Ascending aorta (tissue), 2 donors: ENCODE measurements around the gene LHX6. TPM values are rescaled to one million over a fixed set of nuclear protein-coding genes. Genes with fewer than 3 reads are reported as not detected.

Experiments
- DNase-seq, 2 donors: peaks; one replicate each; pipeline ENCODE4 v3.0.0-alpha.2; 2019; ENCODE audit warnings: low spot score in 2 of 2
- H3K27ac ChIP-seq, 2 donors: fragments of 200-600 bp; sonication (generic); one replicate each; pipeline ENCODE4 v1.5.1; 2016 to 2017; ENCODE audit warnings: mild to moderate bottlenecking in 1 of 2
- H3K27me3 ChIP-seq: fragments of 200-600 bp; sonication (generic); one replicate; pipeline ENCODE4 v1.5.1; 2017
- H3K36me3 ChIP-seq, 2 donors: fragments of 200-600 bp; sonication (generic); one replicate each; pipeline ENCODE4 v1.5.1; 2016
- H3K4me1 ChIP-seq, 2 donors: fragments of 200-600 bp; sonication (generic); one replicate each; pipeline ENCODE4 v1.5.1; 2016 to 2017; ENCODE audit warnings: mild to moderate bottlenecking in 1 of 2
- H3K4me3 ChIP-seq, 2 donors: fragments of 200-600 bp; sonication (generic); one replicate each; pipeline ENCODE4 v1.5.1; 2016 to 2017; ENCODE audit warnings: mild to moderate bottlenecking in 1 of 2
- H3K9me3 ChIP-seq, 2 donors: fragments of 200-600 bp; sonication (generic); one replicate each; pipeline ENCODE4 v1.5.1; 2016
- CTCF ChIP-seq, 3 experiments: fragments of 200-600 bp in 2 of 3; fragments of 450-650 bp in 1 of 3; sonication (generic) in 2 of 3; IDR thresholded peaks; one replicate each; pipeline ENCODE4 v1.5.1; 2016 to 2019; ENCODE audit warnings: antibody characterized with exemption in 3 of 3, mild to moderate bottlenecking in 1 of 3, moderate library complexity in 1 of 3
- intact Hi-C: fragments of 100-400 bp; cut with DNase I; formaldehyde crosslinking; loops from one replicate; pipeline ENCODE4 v1.15.1; 2023
- total RNA-seq: library from RNA; depleted of rRNA; stranded (reverse); fragments of >200 nt; gene quantifications from one replicate; pipeline ENCODE4 v1.1.0, GENCODE V29; 2016

LHX6 gene
- total RNA-seq, 1 donor from 2014 or later, result 141 TPM

- no peak overlapping the region for H3K27ac ChIP-seq
- no peak for DNase-seq
- no peaks in the 10 kb centered on the region for H3K4me1 ChIP-seq
- H3K4me3 ChIP-seq, result no peak overlapping the region
- TF ChIP-seq CTCF (IDR thresholded peaks at IDR 0.05), result no peak
- H3K9me3 ChIP-seq, result no peaks in the 10 kb centered on the region
- H3K36me3 ChIP-seq, result no peaks in the 10 kb centered on the region
- no peaks in the 10 kb centered on the region for H3K27me3 ChIP-seq
- intact Hi-C loops, result no loop called here
These were observed 42.5 kb downstream of the LHX6 start for GRCh38 chr9:122186301-122186700.

- Histone ChIP-seq H3K36me3 (no peaks in the 10 kb centered on the region), H3K4me1 (no peaks in the 10 kb centered on the region), H3K9me3 (no peaks in the 10 kb centered on the region), H3K27ac (no peak overlapping the region), H3K4me3 (no peak overlapping the region), H3K27me3 (no peaks in the 10 kb centered on the region)
- intact Hi-C loops, result no loop called here
- TF ChIP-seq CTCF (IDR thresholded peaks at IDR 0.05), result no peak
- no peak for DNase-seq
These were observed 44.2 kb downstream of the LHX6 start for GRCh38 chr9:122184551-122184950.

GRCh38 chr9:122183501-122183900 lies 45.3 kb downstream of the LHX6 start:
- no peak for TF ChIP-seq CTCF (IDR thresholded peaks at IDR 0.05)
- intact Hi-C loops, result no loop called here
- no peaks in the 10 kb centered on the region for H3K4me1 ChIP-seq
- H3K36me3 ChIP-seq, result no peaks in the 10 kb centered on the region
- H3K27ac ChIP-seq, result no peak overlapping the region
- no peak for DNase-seq
- H3K9me3 ChIP-seq, result no peaks in the 10 kb centered on the region
- H3K4me3 ChIP-seq, result no peak overlapping the region
- no peaks in the 10 kb centered on the region for H3K27me3 ChIP-seq

GRCh38 chr9:122180633-122181032 lies 48.1 kb downstream of the LHX6 start:
- TF ChIP-seq CTCF (IDR thresholded peaks at IDR 0.05), result no peak
- H3K4me3 ChIP-seq, result no peak overlapping the region
- intact Hi-C loops, result no loop called here
- no peak overlapping the region for H3K27ac ChIP-seq
- H3K36me3 ChIP-seq, result no peaks in the 10 kb centered on the region
- no peaks in the 10 kb centered on the region for H3K4me1 ChIP-seq
- no peaks in the 10 kb centered on the region for H3K27me3 ChIP-seq
- DNase-seq, result no peak
- no peaks in the 10 kb centered on the region for H3K9me3 ChIP-seq

- H3K27ac ChIP-seq, result no peak overlapping the region
- H3K4me3 ChIP-seq, result no peak overlapping the region
- no peak for TF ChIP-seq CTCF (IDR thresholded peaks at IDR 0.05)
- H3K9me3 ChIP-seq, result no peaks in the 10 kb centered on the region
- H3K36me3 ChIP-seq, result no peaks in the 10 kb centered on the region
- intact Hi-C loops, result no loop called here
- no peaks in the 10 kb centered on the region for H3K27me3 ChIP-seq
- no peaks in the 10 kb centered on the region for H3K4me1 ChIP-seq
- no peak for DNase-seq
These were observed 49.1 kb downstream of the LHX6 start for GRCh38 chr9:122179690-122180074.

- no peaks in the 10 kb centered on the region for H3K36me3 ChIP-seq
- no peak overlapping the region for H3K27ac ChIP-seq
- no peaks in the 10 kb centered on the region for H3K27me3 ChIP-seq
- no peak overlapping the region for H3K4me3 ChIP-seq
- no peak for DNase-seq
- no peaks in the 10 kb centered on the region for H3K4me1 ChIP-seq
- H3K9me3 ChIP-seq, result no peaks in the 10 kb centered on the region
- TF ChIP-seq CTCF (IDR thresholded peaks at IDR 0.05), result no peak
- intact Hi-C loops, result no loop called here
These were observed 49.6 kb downstream of the LHX6 start for GRCh38 chr9:122179054-122179689.
